ENCODE data around the gene CRYBG2. TPM values are rescaled to one million over a fixed set of nuclear protein-coding genes. Genes with fewer than 3 reads are reported as not detected.
"Not testable (repeated sequence)": the region's sequence is repeated elsewhere in the genome, so short reads cannot be mapped to it uniquely, and the experiment has no call there.

The CRYBG2 gene
- total RNA-seq, 1 experiment from 2014 or later = not detected

DNA sequence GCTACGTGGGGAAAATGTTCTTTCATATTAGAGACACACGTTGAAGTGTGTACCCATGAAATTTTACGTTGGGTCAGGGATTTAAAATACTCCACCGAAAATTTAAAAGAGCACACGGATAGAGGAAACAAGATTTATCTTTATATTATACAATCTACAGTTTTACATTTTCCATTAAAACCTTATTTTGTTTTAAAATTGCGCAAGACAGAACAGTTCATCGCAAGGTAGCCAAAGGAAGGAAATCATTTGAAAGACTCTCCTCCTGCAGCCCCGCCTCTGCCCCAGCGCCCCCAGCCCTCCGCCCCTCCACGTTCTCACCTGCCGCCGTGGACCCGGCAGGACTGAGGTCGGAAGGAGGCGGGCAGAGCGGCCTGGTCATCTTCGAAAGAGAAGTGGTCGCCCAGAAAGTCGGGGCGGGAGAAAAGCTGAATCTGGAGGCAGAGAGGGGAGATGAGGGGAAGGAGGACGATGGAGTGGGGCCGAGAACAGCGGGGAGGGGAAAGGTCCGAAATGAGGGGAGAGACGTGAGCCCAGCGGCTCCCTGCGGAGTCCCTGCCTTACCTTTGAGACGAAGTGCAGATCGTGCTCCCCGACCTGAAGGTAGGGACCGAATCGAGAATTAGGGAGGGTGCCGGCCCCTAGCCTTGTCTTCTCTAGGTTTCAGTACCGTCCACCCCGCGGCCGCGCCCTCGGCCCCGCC is 18.0 kb downstream of the CRYBG2 start:
- in situ Hi-C loops (cut with HindIII; ENCODE audit: low pct_unique_long_range_greater_than_20kb, low sequenced_read_pairs) = no loop called here
- DNase-seq (ENCODE audit: low read depth, low spot score) = no peak

DNA sequence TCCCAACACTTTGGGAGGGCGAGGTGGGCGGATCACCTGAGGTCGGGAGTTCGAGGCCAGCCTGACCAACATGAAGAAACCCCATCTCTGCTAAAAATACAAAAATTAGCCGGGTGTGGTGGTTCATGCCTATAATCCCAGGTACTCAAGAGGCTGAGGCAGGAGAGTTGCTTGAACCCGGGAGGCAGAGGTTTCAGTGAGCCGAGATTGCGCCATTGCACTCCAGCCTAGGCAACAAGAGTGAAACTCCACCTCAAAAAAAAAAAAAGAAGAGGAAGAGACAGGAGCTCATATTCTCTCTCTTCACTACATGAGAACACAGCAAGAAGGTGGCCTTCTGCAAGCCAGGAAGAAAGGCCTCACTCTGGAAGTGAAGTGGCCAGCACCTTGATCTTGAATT is 20.6 kb downstream of the CRYBG2 start:
- DNase-seq (ENCODE audit: low read depth, low spot score); in situ Hi-C loops (cut with HindIII; ENCODE audit: low pct_unique_long_range_greater_than_20kb, low sequenced_read_pairs): not testable (repeated sequence)

DNA sequence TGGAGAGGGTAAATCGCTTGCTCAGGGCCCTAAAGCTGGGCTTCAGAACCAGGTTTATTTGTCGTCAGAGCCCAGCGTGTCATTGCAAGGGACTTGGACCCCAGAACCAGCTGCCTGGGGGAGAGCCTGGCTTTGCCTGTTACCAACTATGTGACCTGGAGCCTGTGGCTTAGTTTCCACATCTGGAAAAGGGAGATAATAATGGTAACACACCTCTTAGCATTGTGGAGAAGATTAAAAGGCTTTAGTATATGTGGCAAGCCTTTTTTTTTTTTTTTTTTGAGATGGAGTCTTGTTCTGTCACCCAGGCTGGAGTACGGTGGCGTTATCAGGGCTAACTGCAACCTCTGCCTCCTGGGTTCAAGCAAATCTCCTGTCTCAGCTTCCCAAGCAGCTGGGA is 23.7 kb downstream of the CRYBG2 start:
- in situ Hi-C loops (cut with HindIII; ENCODE audit: low pct_unique_long_range_greater_than_20kb, low sequenced_read_pairs) = no loop called here
- DNase-seq (ENCODE audit: low read depth, low spot score) = no peak

DNA sequence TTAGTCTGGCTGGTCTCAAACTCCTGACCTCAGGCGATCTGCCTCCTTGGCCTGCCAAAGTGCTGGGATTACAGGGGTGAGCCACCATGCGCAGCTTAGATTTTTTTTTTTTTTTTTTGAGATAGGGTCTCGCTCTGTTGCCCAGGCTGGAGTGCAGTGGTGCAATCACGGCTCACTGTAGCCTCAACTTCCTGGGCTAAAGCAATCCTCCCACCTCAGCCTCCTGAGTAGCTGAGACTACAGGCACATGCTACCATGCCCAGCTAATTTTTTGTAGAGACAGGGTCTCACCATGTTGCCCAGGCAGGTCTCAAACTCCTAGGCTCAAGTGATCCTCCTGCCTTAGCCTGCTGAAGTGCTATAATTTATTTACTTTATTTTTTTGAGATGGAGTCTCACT is 24.6 kb downstream of the CRYBG2 start:
- DNase-seq (ENCODE audit: low read depth, low spot score) = not testable (repeated sequence)

DNA sequence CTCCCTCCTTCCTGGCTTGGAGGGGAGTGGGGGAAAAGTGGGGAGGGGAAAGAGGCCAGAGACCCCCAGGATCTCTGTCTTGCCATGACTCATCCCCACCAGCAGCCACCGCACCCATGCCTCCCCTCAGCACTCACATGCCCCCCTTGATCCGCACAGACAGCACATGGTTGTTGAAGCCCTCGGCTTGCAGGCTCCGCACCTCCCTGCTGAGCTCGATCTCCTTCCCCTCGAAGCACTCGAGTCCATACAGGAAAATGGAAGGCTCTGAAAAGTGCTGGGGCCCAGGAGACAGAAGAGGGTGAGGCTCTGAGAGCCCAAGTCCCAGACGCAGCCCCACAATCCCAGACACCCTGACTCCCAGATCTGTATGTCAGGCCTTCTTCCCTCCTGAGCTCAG is 25.3 kb downstream of the CRYBG2 start:
- in situ Hi-C loops (cut with HindIII; ENCODE audit: low pct_unique_long_range_greater_than_20kb, low sequenced_read_pairs) = no loop called here
- DNase-seq (ENCODE audit: low read depth, low spot score) = no peak

More for the DNA sequence above, 24.6 kb downstream of the CRYBG2 start:
- in situ Hi-C loops (cut with HindIII; ENCODE audit: low pct_unique_long_range_greater_than_20kb, low sequenced_read_pairs) = not testable (repeated sequence)

DNA sequence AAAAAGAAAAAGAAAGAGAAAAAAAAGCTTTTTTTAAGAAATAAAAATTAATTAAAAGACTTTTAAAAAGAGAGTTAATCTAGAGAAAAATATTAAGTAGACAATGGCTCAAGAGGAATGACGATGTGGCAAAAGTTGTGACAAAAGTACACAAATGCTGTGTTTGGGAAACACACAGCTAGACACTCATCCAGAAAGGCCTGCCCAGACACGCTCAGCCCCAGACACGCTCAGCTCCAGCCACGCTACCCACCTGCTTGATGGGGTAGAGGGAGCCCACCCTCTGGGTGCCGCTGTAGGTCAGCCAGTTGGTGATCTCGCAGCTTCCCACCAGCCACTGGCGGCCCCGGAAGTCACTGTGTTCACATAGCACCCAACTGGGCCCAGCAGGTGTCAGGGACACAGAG is 26.0 kb downstream of the CRYBG2 start:
- in situ Hi-C loops (cut with HindIII; ENCODE audit: low pct_unique_long_range_greater_than_20kb, low sequenced_read_pairs) = no loop called here
- no peak for DNase-seq (ENCODE audit: low read depth, low spot score)

DNA sequence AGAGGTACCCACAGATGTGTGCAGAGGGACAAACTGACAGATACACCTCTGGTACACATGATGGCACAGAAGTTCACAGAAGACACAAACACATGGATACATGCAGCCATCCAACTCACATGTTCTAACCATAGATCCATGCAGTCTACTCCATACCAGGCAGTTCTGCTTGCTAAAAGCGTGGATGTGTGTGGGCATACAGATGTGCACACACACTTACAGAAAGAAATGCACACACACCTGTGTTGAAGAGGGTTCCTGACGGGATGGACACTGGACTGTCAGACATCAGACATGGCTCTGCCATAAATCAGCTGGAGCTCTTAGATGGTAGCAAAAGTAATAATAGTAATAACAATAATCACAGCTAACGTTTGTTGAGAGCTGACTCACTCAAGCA is 29.4 kb downstream of the CRYBG2 start:
- in situ Hi-C loops (cut with HindIII; ENCODE audit: low pct_unique_long_range_greater_than_20kb, low sequenced_read_pairs) = no loop called here

DNA sequence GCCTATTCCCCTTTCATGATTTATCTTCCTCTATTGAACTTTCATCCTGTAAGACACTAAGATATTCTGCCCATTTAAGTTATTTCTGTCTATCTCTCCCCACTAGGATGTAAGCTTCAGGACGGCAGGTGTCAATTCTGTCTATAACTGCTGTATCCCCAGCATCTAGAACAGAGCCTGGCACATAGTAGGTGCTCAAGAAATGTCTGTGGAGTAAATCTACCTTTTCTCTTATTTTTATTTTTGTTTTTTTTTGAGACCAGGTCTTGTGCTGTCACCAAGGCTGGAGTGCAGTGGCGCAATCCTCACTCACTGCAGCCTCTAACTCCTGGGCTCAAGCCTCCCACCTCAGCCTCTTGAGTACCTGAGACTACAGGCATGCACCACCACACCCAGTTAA is 30.5 kb downstream of the CRYBG2 start:
- DNase-seq (ENCODE audit: low read depth, low spot score) = no peak
- in situ Hi-C loops (cut with HindIII; ENCODE audit: low pct_unique_long_range_greater_than_20kb, low sequenced_read_pairs) = no loop called here

More for the DNA sequence above, 29.4 kb downstream of the CRYBG2 start:
- no peak for DNase-seq (ENCODE audit: low read depth, low spot score)

DNA sequence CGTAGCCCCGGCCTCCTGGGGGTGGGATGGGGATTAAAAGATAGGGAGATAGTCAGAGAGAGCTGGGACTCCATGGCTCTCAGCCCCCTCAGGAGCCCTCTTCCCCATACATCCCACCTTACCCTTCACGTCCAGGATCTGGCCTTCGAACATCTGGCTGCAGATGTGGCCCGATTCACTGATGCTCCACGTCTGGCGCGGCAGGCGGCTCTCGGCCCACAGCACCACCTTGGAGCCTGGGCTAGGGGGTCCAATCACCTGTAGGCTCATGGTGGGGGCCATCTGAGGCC is 31.9 kb downstream of the CRYBG2 start:
- no peak for DNase-seq (ENCODE audit: low read depth, low spot score)
- in situ Hi-C loops (cut with HindIII; ENCODE audit: low pct_unique_long_range_greater_than_20kb, low sequenced_read_pairs) = no loop called here

DNA sequence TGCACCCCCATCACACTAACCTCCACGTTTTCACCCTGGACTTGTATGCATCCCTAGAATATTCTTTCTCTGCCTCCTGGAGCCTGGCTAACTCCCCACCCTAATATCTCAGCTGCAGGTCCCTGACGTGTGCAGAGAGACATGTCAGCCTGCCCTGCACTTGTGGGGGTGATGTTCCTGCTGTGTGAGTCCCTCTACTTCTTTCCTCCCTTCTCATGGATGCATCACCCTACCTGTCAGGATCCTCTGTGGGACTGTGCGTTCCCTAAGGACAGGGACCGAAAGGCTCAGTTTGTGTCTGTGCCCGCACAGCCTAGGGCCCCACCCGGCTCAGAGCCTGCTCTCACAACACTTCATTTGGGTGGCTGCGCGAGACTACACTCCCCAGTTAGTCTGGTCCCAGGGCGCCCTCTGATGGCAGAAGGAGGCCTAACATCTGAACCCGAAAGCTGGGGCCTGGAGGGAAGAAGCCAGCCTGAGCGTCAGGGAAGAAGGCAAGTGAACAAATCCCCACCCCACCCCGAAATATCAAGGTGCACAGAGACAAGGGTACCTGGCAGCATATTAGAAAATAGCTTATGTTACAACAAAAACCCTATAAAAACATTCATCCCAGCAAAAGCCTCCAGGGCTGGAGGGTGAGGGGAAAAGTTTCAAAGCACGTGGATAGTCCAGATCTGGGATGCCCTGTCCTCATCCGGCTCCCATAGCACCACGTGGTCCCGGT is 32.5 kb downstream of the CRYBG2 start:
- in situ Hi-C loops (cut with HindIII; ENCODE audit: low pct_unique_long_range_greater_than_20kb, low sequenced_read_pairs) = no loop called here
- DNase-seq (ENCODE audit: low read depth, low spot score) = peak; percentile 83

DNA sequence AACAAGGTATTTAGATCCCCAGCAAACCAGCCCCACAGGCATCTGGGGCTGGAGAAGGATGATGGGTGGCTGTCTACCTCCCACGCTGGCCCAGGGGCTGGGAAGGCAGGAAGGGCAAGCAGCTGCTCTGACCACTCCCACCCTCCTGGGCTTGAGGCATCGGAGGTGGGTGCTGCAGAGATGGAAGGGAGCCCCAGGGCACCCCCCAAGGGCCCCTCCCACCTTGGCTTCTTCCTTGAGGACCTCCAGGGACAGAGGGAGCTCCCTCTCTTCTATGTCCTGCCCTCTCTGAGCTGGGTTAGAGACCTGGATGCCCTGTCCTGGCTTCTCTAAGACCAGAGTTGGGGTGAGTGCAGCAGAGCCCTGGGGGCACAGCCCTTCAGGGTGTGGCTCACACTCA is 33.0 kb downstream of the CRYBG2 start:
- no peak for DNase-seq (ENCODE audit: low read depth, low spot score)
- in situ Hi-C loops (cut with HindIII; ENCODE audit: low pct_unique_long_range_greater_than_20kb, low sequenced_read_pairs) = no loop called here

DNA sequence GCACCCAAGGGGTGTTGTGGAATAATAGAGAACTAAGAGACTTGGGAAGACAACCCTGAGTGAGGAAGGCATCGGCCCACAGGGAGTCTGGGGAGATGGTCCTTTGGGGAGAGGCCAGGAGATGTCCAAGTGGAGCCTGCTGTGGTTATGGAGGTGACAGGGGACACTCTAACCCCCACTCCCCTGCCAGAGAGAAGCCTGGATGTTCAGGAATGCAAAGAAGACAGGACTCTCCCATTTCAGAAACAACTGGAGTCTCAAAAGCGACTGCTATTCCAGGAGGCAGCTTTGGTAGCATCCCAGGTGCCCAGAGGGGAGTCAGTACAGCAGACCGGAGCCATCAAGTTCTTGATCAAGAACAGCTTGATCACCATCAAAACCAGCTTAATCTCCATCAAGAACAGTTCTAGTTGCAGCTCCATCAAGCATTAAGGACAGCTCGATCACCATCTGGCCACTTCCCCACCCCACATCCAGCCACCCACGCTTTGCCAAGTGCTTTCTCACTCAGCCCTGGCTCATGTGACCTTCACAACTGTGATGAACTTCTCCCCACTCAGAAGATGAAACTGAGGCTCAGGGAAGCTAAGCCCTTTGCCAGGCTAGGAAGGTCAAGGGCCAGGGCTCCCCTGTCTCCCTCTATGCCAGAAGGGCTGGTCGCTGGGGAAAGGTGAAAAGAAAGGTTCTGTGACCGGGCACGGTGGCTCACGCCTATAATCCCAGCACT is 35.4 kb downstream of the CRYBG2 start:
- no peak for DNase-seq (ENCODE audit: low read depth, low spot score)
- in situ Hi-C loops (cut with HindIII; ENCODE audit: low pct_unique_long_range_greater_than_20kb, low sequenced_read_pairs) = no loop called here

DNA sequence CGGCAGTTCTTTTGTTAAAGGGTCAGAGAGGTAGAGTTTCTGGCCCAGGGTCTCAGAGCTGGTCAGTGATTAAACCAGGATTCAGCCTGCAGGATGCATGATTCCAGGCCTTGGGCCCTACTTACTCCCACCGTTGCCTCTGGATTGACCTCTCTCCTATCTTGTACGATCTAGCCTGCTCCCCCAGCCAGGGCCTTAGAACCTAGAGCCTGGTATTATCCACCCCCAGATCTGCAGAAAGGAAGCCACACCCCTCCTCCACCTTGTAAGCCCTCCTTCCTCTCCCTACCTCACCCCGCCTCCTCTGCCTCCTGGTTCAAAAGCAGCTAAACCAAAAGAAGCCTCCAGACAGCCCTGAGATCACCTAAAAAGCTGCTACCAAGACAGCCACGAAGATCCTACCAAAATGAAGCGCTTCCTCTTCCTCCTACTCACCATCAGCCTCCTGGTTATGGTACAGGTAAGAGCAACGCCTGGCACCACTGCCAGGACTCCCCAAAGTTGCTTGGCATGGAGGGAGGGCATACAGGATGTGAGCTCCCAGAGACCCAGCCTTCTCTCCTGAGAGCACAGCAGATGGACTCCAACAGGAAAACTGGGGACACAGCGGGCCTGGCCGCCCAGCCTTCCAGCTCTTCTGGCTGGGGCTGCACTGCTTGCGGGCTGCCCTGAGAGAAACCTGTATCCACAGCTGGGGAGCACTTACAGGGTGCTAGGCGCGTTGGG is 36.2 kb downstream of the CRYBG2 start, which contains the start of gene CD52:
TSS of gene CD52 (plus strand) at position 347 of the 726 bp plus-strand sequence. CDS start at position 407, 60 bp downstream.
- in situ Hi-C loops (cut with HindIII; ENCODE audit: low pct_unique_long_range_greater_than_20kb, low sequenced_read_pairs) = no loop called here
- DNase-seq (ENCODE audit: low read depth, low spot score) = no peak

DNA sequence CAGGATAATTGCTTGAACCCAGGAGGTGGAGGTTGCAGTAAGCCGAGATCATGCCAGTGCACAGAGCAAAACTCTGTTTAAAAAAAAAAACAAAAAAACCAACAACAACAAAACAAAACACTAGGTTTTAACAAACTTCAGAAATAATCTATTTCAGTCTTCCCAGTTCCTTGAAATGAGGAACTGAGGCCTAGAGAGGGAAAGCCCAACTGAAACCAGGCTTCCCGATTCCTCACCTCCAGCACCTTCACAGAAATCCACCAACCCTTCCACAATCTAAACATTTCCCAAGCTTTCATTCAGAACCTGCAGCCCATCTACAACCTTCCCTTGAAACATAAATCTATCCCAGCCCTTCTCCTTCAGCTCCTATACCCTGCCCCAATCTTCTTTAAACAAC is 36.8 kb downstream of the CRYBG2 start:
- in situ Hi-C loops (cut with HindIII; ENCODE audit: low pct_unique_long_range_greater_than_20kb, low sequenced_read_pairs) = no loop called here
- DNase-seq (ENCODE audit: low read depth, low spot score) = no peak

DNA sequence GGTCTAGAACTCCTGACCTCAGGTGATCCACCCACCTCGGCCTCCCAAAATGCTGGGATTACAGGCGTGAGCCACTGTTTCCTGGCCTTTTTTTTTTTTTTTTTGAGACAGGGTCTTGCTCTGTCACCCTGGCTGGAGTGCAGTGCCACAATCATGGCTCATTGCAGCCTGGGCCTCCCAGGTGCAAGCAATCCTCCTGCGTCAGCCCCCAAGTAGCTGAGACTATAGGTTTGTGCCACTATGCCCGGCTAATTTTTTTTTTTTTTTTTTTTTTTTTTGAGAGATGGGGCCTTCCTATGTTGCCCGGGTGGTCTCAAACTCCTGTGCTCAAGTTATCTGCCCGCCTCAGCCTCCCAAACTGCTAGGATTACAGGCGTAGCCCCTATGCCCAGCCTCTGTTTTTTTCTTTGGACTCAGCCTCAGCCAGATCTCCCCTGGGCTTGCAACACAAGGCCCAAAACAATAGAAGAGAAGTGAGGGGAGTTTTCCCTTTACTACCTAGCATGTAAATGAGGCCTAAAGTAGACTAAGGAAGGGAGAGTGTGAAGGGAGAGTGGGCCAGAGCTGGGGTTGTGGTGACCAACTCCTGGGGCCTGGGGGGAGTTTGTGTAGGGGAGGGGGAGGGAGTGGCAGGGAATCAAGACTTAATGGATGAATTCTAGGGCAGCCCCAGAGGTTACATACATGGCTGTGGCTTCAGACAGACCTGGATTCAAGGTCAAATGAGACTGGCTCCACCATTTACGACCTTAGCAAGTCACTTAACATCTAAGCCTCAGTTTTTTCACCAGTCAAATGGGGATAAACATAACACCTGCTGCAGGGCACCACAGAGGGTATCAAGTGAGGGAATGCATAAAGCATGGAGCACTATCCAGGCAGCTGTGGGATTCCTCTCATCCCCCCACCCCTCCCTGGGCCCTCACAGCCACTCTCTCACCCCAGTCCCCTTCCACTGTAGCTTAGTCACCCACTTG is 37.8 kb downstream of the CRYBG2 start:
- in situ Hi-C loops (cut with HindIII; ENCODE audit: low pct_unique_long_range_greater_than_20kb, low sequenced_read_pairs) = no loop called here
- no peak for DNase-seq (ENCODE audit: low read depth, low spot score)

DNA sequence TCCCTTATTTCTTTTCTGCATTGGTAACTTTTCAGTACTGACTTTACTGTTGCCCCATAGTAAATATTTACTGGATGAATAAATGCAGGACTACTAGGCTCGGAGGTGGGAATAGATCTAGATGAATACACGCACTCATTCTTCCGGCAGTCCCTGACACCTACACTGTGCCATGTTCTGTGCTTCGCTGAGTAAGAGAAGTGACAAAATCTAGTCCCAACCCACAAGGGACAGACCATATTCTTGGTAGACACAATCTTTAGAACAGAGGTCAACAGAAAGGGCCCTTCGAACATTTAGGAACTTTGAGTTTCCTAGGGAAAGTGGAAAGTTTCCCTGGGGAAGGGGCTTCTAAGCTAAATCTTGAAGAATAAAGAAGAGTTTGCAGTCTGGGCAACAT is 39.4 kb downstream of the CRYBG2 start:
- in situ Hi-C loops (cut with HindIII; ENCODE audit: low pct_unique_long_range_greater_than_20kb, low sequenced_read_pairs) = no loop called here
- no peak for DNase-seq (ENCODE audit: low read depth, low spot score)

All from SK-MEL-5 (cell line).